ENCODE measurements around the gene RNF217. TPM values are rescaled to one million over a fixed set of nuclear protein-coding genes. Genes with fewer than 3 reads are reported as not detected.
A peak's percentile ranks its signal among the peaks of the same experiment; 100 is the strongest.

The RNF217 gene
- total and polyA plus RNA-seq, 8 donors: 1.9 to 32.7 (median 11.2) TPM

DNA sequence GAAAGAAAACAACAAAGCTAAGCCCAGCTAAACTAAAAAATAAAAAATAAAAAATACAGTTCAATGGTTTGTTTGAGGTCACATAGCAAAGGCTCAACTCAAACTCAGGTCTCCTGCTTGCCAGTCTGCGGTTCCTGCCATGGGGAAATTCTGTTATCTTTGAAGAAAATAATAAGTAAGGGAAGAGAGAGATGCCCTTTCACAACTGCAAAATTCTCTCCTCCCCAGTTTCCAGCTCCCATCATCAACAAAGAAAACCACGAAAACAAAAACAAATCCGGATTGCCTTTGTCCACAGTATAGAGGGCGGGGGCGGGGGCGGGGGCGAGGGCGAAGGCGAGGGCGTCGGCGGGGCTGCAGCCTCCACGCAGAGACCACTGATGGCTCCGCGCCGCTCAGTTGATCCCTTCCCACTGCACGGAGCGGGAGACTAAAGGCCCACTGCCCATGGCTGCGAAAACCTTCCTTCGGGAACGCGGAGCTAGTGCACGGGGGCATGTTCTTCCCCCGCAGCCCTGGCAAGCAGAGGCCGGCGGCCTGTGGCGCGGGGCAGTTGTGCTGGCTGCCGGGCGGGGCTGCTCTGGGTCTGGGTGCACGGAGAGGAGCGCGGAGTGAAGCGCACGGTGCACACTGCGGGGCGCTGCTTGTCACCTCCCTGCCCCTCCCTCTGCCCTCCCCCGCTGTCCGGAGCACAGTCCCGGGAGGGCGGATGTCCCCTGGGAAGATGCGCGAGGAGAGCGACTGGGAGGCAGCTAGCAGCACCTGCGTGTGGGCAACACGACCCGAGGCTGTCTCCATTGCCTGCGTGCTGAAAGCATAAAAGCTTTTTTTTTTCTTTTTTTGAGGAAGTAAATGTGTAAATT lies 137.2 kb downstream of the RNF217 start:
- Histone ChIP-seq H3K27ac (peak overlapping the region in 1 of 5 donors; percentile 43), H3K9me3 (no peaks in the 10 kb centered on the region), H3K27me3 (no peaks in the 10 kb centered on the region), H3K4me3 (peak overlapping the region; percentile 48 to 68 (median 51)), H3K4me1 (peaks cover 0 to 18% (median 10%) of the 10 kb centered on the region in 4 donors), H3K36me3 (no peaks in the 10 kb centered on the region)
- intact Hi-C loops (cut with DNase I; ENCODE audit: low total_unique reads): no loop called here
- TF ChIP-seq POLR2AphosphoS5 (IDR thresholded peaks at IDR 0.05) (no peak), POLR2A (IDR thresholded peaks at IDR 0.05) (no peak), EP300 (IDR thresholded peaks at IDR 0.05) (no peak)
- TF ChIP-seq, protein P1, sequence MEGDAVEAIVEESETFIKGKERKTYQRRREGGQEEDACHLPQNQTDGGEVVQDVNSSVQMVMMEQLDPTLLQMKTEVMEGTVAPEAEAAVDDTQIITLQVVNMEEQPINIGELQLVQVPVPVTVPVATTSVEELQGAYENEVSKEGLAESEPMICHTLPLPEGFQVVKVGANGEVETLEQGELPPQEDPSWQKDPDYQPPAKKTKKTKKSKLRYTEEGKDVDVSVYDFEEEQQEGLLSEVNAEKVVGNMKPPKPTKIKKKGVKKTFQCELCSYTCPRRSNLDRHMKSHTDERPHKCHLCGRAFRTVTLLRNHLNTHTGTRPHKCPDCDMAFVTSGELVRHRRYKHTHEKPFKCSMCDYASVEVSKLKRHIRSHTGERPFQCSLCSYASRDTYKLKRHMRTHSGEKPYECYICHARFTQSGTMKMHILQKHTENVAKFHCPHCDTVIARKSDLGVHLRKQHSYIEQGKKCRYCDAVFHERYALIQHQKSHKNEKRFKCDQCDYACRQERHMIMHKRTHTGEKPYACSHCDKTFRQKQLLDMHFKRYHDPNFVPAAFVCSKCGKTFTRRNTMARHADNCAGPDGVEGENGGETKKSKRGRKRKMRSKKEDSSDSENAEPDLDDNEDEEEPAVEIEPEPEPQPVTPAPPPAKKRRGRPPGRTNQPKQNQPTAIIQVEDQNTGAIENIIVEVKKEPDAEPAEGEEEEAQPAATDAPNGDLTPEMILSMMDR (IDR thresholded peaks at IDR 0.05): no peak
- DNase-seq: peak; percentile 40 to 78
- WGBS, 5 donors: 1 to 3% (median 1%) methylated on average over 29 to 48 of the region's 48 CpGs

DNA sequence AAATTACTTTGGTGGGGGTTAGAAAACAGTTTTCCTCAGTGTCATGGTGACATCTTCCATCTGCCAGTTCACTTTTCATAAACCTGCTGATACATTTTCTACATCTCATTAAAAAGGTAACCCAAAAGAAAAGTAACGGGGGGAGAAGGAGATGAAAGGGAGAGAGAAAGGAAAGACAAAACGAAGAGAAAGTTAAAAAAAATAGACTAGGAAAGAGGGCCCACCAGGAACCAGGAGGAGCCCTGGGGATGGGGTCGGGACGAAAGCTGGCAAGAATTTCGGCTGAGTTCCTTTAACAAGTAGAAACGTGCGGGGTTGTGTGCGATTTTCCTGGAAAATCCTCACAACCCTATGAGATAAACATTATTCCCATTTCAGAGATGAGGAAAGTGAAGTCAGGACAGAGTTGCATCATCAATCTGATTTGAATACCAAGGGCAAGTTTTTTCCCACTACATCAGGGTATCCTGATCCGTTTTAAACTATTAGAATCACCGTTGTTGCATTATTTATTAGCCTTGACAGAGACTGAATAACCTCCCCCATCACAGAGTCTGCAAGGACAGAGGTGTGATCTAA lies 137.9 kb downstream of the RNF217 start:
- Histone ChIP-seq H3K4me1 (peaks cover 0 to 18% (median 10%) of the 10 kb centered on the region in 4 donors), H3K9me3 (no peaks in the 10 kb centered on the region), H3K36me3 (no peaks in the 10 kb centered on the region), H3K4me3 (peak overlapping the region; percentile 48 to 68 (median 51)), H3K27ac (peak overlapping the region in 1 of 5 donors; percentile 43), H3K27me3 (no peaks in the 10 kb centered on the region)
- intact Hi-C loops (cut with DNase I; ENCODE audit: low total_unique reads): no loop called here
- TF ChIP-seq EP300 (IDR thresholded peaks at IDR 0.05) (no peak), POLR2AphosphoS5 (IDR thresholded peaks at IDR 0.05) (no peak), POLR2A (IDR thresholded peaks at IDR 0.05) (no peak)
- TF ChIP-seq, protein P1 (IDR thresholded peaks at IDR 0.05): no peak
- DNase-seq: no peak
- WGBS, 5 donors: 89 to 93% (median 92%) methylated on average over 10 of the region's 10 CpGs

DNA sequence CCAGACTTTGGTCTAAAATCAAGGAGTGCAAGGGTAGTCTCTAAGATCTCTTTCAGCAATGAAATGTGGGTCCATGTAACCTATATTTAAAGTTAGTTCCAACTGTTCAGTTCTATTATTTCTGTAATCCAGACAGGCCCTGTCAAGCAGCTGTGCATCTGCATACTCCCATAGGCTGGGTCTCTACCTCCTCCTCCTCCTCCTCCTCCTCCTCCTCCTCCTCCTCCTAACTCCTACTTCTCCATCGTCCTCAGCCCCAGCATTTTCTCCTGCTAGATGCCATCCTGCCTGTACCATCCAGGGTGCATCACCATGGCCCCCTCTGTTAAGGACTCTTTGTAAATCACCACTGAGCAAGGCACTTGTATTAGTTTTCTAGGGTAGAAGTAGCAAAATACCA lies 138.9 kb downstream of the RNF217 start:
- intact Hi-C loops (cut with DNase I; ENCODE audit: low total_unique reads): no loop called here
- H3K4me3 ChIP-seq: no peak overlapping the region
- no peaks in the 10 kb centered on the region for H3K27me3 ChIP-seq
- WGBS, 5 donors: 40 to 62% (median 44%) methylated on average over 1 of the region's 1 CpG
- no peaks in the 10 kb centered on the region for H3K9me3 ChIP-seq
- peak overlapping the region in 1 of 5 donors; percentile 49 for H3K27ac ChIP-seq
- TF ChIP-seq POLR2AphosphoS5 (IDR thresholded peaks at IDR 0.05): no peak
- no peak for TF ChIP-seq POLR2A (IDR thresholded peaks at IDR 0.05)
- no peak for TF ChIP-seq EP300 (IDR thresholded peaks at IDR 0.05)
- no peaks in the 10 kb centered on the region for H3K36me3 ChIP-seq
- no peak for DNase-seq
- peaks cover 0 to 18% (median 10%) of the 10 kb centered on the region in 4 donors for H3K4me1 ChIP-seq

DNA sequence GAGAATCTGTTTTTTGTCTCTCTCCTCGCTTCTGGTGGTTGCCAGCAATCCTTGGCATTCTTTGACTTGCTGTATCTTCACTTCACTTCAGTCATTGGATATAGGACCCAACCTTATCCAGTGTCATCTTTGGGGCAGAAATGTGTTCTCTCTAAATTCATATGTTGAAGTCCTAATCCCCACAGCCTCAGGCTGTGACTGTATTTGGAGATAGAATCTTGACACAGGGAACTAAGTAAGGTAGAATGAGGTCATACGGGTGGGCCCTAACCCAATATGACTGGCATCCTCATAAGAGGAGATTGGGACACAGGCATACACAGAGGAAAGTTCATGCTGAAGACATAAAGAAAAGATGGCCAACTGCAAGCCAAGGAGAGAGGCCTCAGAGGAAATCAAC lies 139.4 kb downstream of the RNF217 start:
- intact Hi-C loops (cut with DNase I; ENCODE audit: low total_unique reads): no loop called here
- WGBS, 5 donors: 89 to 94% (median 93%) methylated on average over 2 of the region's 2 CpGs
- peak overlapping the region in 2 of 5 donors; percentile 1 to 49 for H3K27ac ChIP-seq

More for the DNA sequence above, 139.4 kb downstream of the RNF217 start:
- Histone ChIP-seq H3K4me3 (no peak overlapping the region), H3K27me3 (no peaks in the 10 kb centered on the region), H3K9me3 (no peaks in the 10 kb centered on the region), H3K36me3 (no peaks in the 10 kb centered on the region), H3K4me1 (peaks cover 0 to 18% (median 10%) of the 10 kb centered on the region in 4 donors)
- DNase-seq: no peak
- no peak for TF ChIP-seq POLR2AphosphoS5 (IDR thresholded peaks at IDR 0.05)
- no peak for TF ChIP-seq EP300 (IDR thresholded peaks at IDR 0.05)
- TF ChIP-seq, protein P1 (IDR thresholded peaks at IDR 0.05): no peak
- TF ChIP-seq POLR2A (IDR thresholded peaks at IDR 0.05): no peak
